Panc1 (cell line): ENCODE results near the gene SPATA32. TPM values are rescaled to one million over a fixed set of nuclear protein-coding genes. Genes with fewer than 3 reads are reported as not detected.
A peak's percentile ranks its signal among the peaks of the same experiment; 100 is the strongest.

Experiments used
- ATAC-seq: fragments of 200-7000 bp; cut with Tn5 transposase; 2 replicates; pipeline ENCODE4 v1.9.1; 2020; ENCODE audit warnings: mild to moderate bottlenecking, moderate library complexity
- BruUV-seq: library from RNA; stranded (reverse); fragments of 400-500 nt; replicated peaks from 2 replicates; lab custom pipeline; 2021; lab: Mats Ljungman, UMichigan
- CTCF ChIA-PET: fragments of 300-600 bp; sonication (Branson Sonifier 250); formaldehyde crosslinking; loops from one replicate; lab custom pipeline; 2022; ENCODE audit warnings: antibody characterized with exemption; lab: Charles Lee
- POLR2A ChIA-PET: fragments of 300-600 bp; sonication (Branson Sonifier 250); formaldehyde crosslinking; loops from one replicate; lab custom pipeline; 2022; ENCODE audit warnings: antibody characterized with exemption; lab: Charles Lee
- DNase-seq: peaks from one replicate; pipeline ENCODE4 v3.0.0-alpha.2; 2010; ENCODE audit warnings: low read depth, low spot score
- H3K27ac ChIP-seq: 2 replicates; pipeline ENCODE4 v1.5.1; 2011; ENCODE audit warnings: mild to moderate bottlenecking, low read length, inconsistent platforms
- H3K27me3 ChIP-seq: fragments of 200-500 bp; sonication (Bioruptor generic); 2 replicates; pipeline ENCODE4 v1.6.0; 2014; ENCODE audit warnings: low read length, inconsistent platforms; ENCODE audit not compliant: control insufficient read depth, insufficient read depth
- H3K36me3 ChIP-seq: fragments of 200-500 bp; sonication (Bioruptor generic); 2 replicates; pipeline ENCODE4 v1.5.1; 2014; ENCODE audit warnings: inconsistent platforms, mild to moderate bottlenecking, low read length, moderate library complexity; ENCODE audit not compliant: control insufficient read depth, insufficient read depth
- H3K4me1 ChIP-seq: 2 replicates; pipeline ENCODE4 v1.5.1; 2011; ENCODE audit warnings: inconsistent platforms, mild to moderate bottlenecking, low read length, moderate library complexity; ENCODE audit not compliant: control insufficient read depth, insufficient read depth
- H3K4me3 ChIP-seq, 2 experiments: 2 replicates each; pipeline ENCODE4 v1.5.1; 2011 to 2012; ENCODE audit warnings: low read depth in 2 of 2, low read length in 2 of 2, mild to moderate bottlenecking in 2 of 2, inconsistent platforms in 1 of 2, moderate library complexity in 1 of 2
- H3K9me3 ChIP-seq: fragments of 200-500 bp; sonication (Bioruptor generic); 2 replicates; pipeline ENCODE4 v1.5.1; 2014; ENCODE audit warnings: low read depth, mild to moderate bottlenecking, inconsistent platforms, low read length, moderate library complexity; ENCODE audit not compliant: control insufficient read depth, insufficient read depth
- POLR2AphosphoS5 ChIP-seq: IDR thresholded peaks from 2 replicates; pipeline ENCODE4 v1.6.1; 2012; ENCODE audit warnings: mild to moderate bottlenecking, low read depth, low read length, moderate library complexity
- SIN3A ChIP-seq: IDR thresholded peaks from 2 replicates; pipeline ENCODE4 v1.6.1; 2012; ENCODE audit warnings: low read depth, mild to moderate bottlenecking, low read length, moderate library complexity, borderline replicate concordance; ENCODE audit not compliant: insufficient read depth
- TCF7L2 ChIP-seq: IDR thresholded peaks from 2 replicates; pipeline ENCODE4 v1.6.1; 2011; ENCODE audit warnings: mild to moderate bottlenecking, low read depth, low read length, inconsistent platforms
- in situ Hi-C: cut with HindIII; loops from 2 replicates; pipeline ENCODE4 v1.10.0; 2016; ENCODE audit warnings: low sequenced_read_pairs, low pct_unique_long_range_greater_than_20kb
- intact Hi-C: fragments of 100-400 bp; cut with micrococcal nuclease; formaldehyde crosslinking; loops from one replicate; pipeline ENCODE4 v1.10.0; 2022; ENCODE audit not compliant: unreplicated experiment
- total RNA-seq: library from RNA; stranded (reverse); gene quantifications from one replicate; pipeline ENCODE4 v1.2.1, GENCODE V29; 2021; ENCODE audit not compliant: unreplicated experiment
- TF ChIP-seq, protein P1 (sequence below): fragments of 450-650 bp; IDR thresholded peaks from 2 replicates; pipeline ENCODE4 v1.5.1; 2017; ENCODE audit warnings: mild to moderate bottlenecking
- TF ChIP-seq, protein P2 (sequence below), 2 experiments: IDR thresholded peaks; 2 replicates each; pipeline ENCODE4 v1.6.1; 2011 to 2012; ENCODE audit warnings: low read depth in 2 of 2, control low read depth in 1 of 2, low read length in 1 of 2, mild to moderate bottlenecking in 1 of 2, moderate library complexity in 1 of 2; ENCODE audit not compliant: insufficient read depth in 1 of 2

SPATA32 gene
- total RNA-seq, 1 experiment from 2014 or later = 0.26 TPM

DNA sequence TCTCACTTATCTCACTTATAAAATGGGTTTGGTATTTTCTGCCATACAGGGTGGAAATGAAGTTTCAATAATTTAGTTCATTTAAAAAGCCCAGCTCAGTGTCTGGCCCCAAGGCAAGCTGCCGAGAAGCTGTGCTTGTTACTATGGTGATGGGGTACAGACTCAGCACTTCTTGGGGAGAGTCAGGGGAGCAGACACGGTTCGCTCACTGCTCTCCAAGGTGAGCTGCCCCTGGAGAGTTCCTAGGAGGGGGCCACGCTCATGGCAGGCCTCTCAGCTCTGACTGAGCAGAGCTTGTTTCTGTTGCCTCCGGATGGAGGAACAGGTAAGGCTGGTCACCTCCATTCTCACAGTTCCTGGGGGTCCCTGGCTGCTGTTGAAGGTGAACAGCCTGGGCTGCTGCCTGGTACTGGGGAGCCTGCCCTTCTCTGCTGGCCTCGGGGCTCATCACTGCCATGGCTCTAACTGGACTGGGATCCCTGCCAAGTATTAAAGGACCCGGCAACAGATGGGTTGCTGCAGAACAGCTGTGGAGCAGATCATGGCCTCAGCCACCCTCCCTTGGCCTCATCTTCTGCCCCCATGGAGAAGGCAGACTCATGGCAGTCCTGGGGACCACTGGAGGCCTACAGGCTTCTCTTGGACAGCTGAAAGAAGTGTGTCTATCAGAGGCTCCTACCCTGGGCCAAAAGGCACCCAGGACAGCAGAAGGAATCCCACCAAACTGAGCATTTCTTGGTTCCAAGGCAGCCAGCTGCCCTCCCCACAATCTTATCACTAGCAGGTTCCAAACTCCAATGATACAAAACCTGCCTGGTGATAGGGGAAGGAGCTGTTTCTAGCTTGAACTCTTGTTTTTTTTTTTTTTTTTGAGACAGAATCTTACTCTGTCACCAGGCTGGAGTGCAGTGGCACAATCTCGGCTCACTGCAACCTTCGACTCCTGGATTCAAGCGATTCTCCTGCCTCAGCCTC is 25.9 kb upstream of the SPATA32 start:
- TF ChIP-seq TCF7L2 (no peak), POLR2AphosphoS5 (no peak), SIN3A (no peak)
- TF ChIP-seq, protein P1, sequence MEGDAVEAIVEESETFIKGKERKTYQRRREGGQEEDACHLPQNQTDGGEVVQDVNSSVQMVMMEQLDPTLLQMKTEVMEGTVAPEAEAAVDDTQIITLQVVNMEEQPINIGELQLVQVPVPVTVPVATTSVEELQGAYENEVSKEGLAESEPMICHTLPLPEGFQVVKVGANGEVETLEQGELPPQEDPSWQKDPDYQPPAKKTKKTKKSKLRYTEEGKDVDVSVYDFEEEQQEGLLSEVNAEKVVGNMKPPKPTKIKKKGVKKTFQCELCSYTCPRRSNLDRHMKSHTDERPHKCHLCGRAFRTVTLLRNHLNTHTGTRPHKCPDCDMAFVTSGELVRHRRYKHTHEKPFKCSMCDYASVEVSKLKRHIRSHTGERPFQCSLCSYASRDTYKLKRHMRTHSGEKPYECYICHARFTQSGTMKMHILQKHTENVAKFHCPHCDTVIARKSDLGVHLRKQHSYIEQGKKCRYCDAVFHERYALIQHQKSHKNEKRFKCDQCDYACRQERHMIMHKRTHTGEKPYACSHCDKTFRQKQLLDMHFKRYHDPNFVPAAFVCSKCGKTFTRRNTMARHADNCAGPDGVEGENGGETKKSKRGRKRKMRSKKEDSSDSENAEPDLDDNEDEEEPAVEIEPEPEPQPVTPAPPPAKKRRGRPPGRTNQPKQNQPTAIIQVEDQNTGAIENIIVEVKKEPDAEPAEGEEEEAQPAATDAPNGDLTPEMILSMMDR = no peak
- TF ChIP-seq, protein P2, sequence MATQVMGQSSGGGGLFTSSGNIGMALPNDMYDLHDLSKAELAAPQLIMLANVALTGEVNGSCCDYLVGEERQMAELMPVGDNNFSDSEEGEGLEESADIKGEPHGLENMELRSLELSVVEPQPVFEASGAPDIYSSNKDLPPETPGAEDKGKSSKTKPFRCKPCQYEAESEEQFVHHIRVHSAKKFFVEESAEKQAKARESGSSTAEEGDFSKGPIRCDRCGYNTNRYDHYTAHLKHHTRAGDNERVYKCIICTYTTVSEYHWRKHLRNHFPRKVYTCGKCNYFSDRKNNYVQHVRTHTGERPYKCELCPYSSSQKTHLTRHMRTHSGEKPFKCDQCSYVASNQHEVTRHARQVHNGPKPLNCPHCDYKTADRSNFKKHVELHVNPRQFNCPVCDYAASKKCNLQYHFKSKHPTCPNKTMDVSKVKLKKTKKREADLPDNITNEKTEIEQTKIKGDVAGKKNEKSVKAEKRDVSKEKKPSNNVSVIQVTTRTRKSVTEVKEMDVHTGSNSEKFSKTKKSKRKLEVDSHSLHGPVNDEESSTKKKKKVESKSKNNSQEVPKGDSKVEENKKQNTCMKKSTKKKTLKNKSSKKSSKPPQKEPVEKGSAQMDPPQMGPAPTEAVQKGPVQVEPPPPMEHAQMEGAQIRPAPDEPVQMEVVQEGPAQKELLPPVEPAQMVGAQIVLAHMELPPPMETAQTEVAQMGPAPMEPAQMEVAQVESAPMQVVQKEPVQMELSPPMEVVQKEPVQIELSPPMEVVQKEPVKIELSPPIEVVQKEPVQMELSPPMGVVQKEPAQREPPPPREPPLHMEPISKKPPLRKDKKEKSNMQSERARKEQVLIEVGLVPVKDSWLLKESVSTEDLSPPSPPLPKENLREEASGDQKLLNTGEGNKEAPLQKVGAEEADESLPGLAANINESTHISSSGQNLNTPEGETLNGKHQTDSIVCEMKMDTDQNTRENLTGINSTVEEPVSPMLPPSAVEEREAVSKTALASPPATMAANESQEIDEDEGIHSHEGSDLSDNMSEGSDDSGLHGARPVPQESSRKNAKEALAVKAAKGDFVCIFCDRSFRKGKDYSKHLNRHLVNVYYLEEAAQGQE (IDR thresholded peaks at IDR 0.05; ENCODE audit: insufficient read depth in 1 of 2, low read depth in 2 of 2, low read length in 1 of 2) = no peak
- Histone ChIP-seq H3K9me3 (no peaks in the 10 kb centered on the region), H3K36me3 (peaks cover 13% of the 10 kb centered on the region), H3K27me3 (no peaks in the 10 kb centered on the region), H3K27ac (peak overlapping the region; percentile 93), H3K4me1 (peaks cover 60% of the 10 kb centered on the region), H3K4me3 (no peak overlapping the region)
- BruUV-seq = no TSS peak
- in situ Hi-C loops (no loop called here), intact Hi-C loops (no loop called here)
- ChIA-PET CTCF (no interaction called here), POLR2A (no interaction called here)
- ATAC-seq (no peak), DNase-seq (no peak)

DNA sequence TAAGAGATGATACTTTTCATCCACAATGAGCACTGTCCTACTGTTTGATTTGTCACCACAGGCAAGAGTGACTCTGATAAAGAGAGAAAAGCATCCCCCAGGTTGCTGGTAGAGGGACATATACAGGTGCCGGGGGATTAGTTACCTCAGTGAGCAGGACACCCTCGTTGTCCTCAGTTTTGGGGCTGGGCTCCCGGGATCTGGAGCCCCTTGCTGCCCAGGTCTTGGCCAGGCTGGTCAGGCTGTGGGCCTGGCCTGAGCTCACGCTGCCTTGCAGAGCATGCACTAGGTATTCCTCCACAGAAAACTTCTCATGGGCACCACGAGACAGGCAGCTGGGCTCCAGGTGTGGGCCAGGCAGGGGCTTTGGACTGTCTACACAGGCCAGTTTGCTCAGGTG is 24.4 kb upstream of the SPATA32 start:
- Histone ChIP-seq H3K27me3 (no peaks in the 10 kb centered on the region), H3K9me3 (no peaks in the 10 kb centered on the region), H3K4me3 (no peak overlapping the region), H3K27ac (0 out of 2 replicates have a peak overlapping the region, but pooled peaks have one; percentile 29), H3K4me1 (peaks cover 45% of the 10 kb centered on the region), H3K36me3 (peaks cover 13% of the 10 kb centered on the region)
- ATAC-seq (no peak), DNase-seq (no peak)
- ChIA-PET CTCF (no interaction called here), POLR2A (no interaction called here)
- in situ Hi-C loops (no loop called here), intact Hi-C loops (no loop called here)
- no TSS peak for BruUV-seq
- TF ChIP-seq TCF7L2 (no peak), SIN3A (no peak), POLR2AphosphoS5 (no peak)
- TF ChIP-seq, protein P2 (IDR thresholded peaks at IDR 0.05; ENCODE audit: insufficient read depth in 1 of 2, low read depth in 2 of 2, low read length in 1 of 2) = no peak
- TF ChIP-seq, protein P1 = no peak
